Vagina (tissue), 2 donors: Measurements from ENCODE around the gene UBL4B.

Experiments used
- POLR2A ChIP-seq, 2 donors: fragments of 450-650 bp; IDR thresholded peaks; one replicate each; pipeline ENCODE4 v1.6.1; 2017; ENCODE audit warnings: antibody characterized with exemption in 2 of 2, mild to moderate bottlenecking in 2 of 2, moderate library complexity in 2 of 2
- TF ChIP-seq, protein P1 (sequence below), 3 experiments: fragments of 450-650 bp in 2 of 3; fragments of 200-600 bp in 1 of 3; sonication (generic) in 1 of 3; IDR thresholded peaks; one replicate each; pipeline ENCODE4 v1.5.1; 2017 to 2019; ENCODE audit warnings: antibody characterized with exemption in 3 of 3, mild to moderate bottlenecking in 2 of 3, moderate library complexity in 2 of 3

DNA sequence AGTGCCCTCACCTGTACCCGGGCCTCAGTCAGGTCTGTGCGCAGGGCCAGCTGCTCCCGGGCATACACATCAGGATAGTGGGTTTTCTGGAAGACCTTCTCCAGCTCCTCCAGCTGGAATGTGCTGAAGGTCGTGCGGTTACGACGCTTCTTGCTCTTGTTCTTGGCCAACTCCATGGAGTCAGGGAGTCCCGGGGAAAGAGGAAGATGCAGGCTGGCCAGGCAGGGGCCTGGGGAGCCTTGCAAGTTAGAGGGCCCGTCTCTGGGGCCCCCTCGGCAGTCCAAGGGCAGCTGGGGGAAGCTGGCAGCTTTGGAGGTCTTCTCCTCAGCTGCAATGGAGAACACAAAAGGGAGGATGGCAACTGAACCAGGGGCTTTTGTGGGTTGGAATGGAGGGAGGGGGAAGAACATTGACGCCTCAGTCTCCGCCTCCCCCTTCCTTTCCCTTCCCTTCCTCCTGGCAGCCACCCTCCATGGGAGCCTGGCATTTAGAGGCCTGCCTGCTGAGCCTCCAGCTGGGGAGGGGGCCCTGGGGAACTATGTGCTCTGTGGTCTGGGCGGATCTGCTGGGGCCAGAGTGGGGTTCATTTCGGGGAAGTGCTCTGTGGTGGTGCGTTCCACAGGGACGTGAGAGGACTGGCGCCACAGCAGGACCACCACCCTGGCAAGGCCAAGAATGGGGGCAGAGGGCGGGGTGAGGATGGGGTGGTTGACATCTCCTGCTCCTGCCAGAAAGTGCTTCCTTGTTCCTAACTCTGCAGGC, 47.5 kb upstream of the UBL4B start:
- TF ChIP-seq, protein P1, sequence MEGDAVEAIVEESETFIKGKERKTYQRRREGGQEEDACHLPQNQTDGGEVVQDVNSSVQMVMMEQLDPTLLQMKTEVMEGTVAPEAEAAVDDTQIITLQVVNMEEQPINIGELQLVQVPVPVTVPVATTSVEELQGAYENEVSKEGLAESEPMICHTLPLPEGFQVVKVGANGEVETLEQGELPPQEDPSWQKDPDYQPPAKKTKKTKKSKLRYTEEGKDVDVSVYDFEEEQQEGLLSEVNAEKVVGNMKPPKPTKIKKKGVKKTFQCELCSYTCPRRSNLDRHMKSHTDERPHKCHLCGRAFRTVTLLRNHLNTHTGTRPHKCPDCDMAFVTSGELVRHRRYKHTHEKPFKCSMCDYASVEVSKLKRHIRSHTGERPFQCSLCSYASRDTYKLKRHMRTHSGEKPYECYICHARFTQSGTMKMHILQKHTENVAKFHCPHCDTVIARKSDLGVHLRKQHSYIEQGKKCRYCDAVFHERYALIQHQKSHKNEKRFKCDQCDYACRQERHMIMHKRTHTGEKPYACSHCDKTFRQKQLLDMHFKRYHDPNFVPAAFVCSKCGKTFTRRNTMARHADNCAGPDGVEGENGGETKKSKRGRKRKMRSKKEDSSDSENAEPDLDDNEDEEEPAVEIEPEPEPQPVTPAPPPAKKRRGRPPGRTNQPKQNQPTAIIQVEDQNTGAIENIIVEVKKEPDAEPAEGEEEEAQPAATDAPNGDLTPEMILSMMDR (IDR thresholded peaks at IDR 0.05): no peak
- TF ChIP-seq POLR2A (IDR thresholded peaks at IDR 0.05): no peak
